Vagina (tissue), 2 donors: ENCODE results near the gene BEST4. TPM values are rescaled to one million over a fixed set of nuclear protein-coding genes. Genes with fewer than 3 reads are reported as not detected.
"Not testable (repeated sequence)": the region's sequence is repeated elsewhere in the genome, so short reads cannot be mapped to it uniquely, and the experiment has no call there.

Experiments used
- DNase-seq, 2 donors: peaks; one replicate each; pipeline ENCODE4 v3.0.0-alpha.2; 2017; ENCODE audit errors: extremely low spot score in 2 of 2
- H3K27ac ChIP-seq: fragments of 200-600 bp; sonication (generic); one replicate; pipeline ENCODE4 v1.5.1; 2019
- H3K27me3 ChIP-seq: fragments of 200-600 bp; sonication (generic); one replicate; pipeline ENCODE4 v1.5.1; 2019
- H3K36me3 ChIP-seq, 2 donors: fragments of 200-600 bp; sonication (generic); one replicate each; pipeline ENCODE4 v1.5.1; 2017 to 2019
- H3K4me1 ChIP-seq: fragments of 200-600 bp; sonication (generic); one replicate; pipeline ENCODE4 v1.5.1; 2019
- H3K4me3 ChIP-seq, 2 donors: fragments of 200-600 bp; sonication (generic); 1 replicate in 1 of 2; 2 replicates in 1 of 2; pipeline ENCODE4 v1.5.1; 2016 to 2019
- H3K9me3 ChIP-seq: fragments of 200-600 bp; sonication (generic); one replicate; pipeline ENCODE4 v1.5.1; 2019
- POLR2A ChIP-seq, 2 donors: fragments of 450-650 bp; IDR thresholded peaks; one replicate each; pipeline ENCODE4 v1.6.1; 2017; ENCODE audit warnings: antibody characterized with exemption in 2 of 2, mild to moderate bottlenecking in 2 of 2, moderate library complexity in 2 of 2
- POLR2AphosphoS5 ChIP-seq, 2 donors: sonication (generic); formaldehyde crosslinking; IDR thresholded peaks; one replicate each; pipeline ENCODE4 v1.9.0; 2017; ENCODE audit warnings: antibody characterized with exemption in 2 of 2, mild to moderate bottlenecking in 2 of 2, low read depth in 1 of 2; ENCODE audit not compliant: insufficient read depth in 1 of 2
- intact Hi-C: fragments of 100-400 bp; cut with DNase I; formaldehyde crosslinking; loops from one replicate; pipeline ENCODE4 v1.15.1; 2023
- total RNA-seq: library from RNA; depleted of rRNA; stranded (reverse); fragments of >200 nt; gene quantifications from one replicate; pipeline ENCODE4 v1.2.3, GENCODE V29; 2016
- TF ChIP-seq, protein P1 (sequence below), 3 experiments: fragments of 450-650 bp in 2 of 3; fragments of 200-600 bp in 1 of 3; sonication (generic) in 1 of 3; IDR thresholded peaks; one replicate each; pipeline ENCODE4 v1.5.1; 2017 to 2019; ENCODE audit warnings: antibody characterized with exemption in 3 of 3, mild to moderate bottlenecking in 2 of 3, moderate library complexity in 2 of 3

BEST4 gene
- total RNA-seq, 1 donor from 2014 or later, result not detected

DNA sequence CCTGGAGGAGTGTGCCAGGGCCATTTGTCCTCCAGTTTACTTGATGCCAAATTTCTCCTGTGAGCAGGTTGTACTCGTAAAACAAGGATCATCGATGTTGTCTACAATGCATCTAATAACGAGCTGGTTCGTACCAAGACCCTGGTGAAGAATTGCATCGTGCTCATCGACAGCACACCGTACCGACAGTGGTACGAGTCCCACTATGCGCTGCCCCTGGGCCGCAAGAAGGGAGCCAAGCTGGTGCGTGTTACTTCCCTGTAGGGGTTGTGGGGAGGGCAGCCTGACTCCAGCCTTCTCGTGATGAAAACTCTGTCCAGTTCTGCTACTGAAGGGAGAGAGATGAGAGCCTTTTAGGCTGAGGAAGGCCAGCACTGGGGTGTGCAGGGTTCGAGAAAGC lies 10.4 kb downstream of the BEST4 start:
- Histone ChIP-seq H3K9me3 (no peaks in the 10 kb centered on the region), H3K27ac (no peak overlapping the region), H3K4me3 (no peak overlapping the region), H3K27me3 (no peaks in the 10 kb centered on the region), H3K36me3 (peaks cover 0 to 39% of the 10 kb centered on the region in 2 donors), H3K4me1 (peaks cover 26% of the 10 kb centered on the region)
- intact Hi-C loops, result loop anchor here (5.0 kb wide), 1 partner anchor 40 kb away; the partner anchor contains the start of gene KIF2C
- DNase-seq, result no peak
- no peak for TF ChIP-seq POLR2A (IDR thresholded peaks at IDR 0.05)
- TF ChIP-seq, protein P1, sequence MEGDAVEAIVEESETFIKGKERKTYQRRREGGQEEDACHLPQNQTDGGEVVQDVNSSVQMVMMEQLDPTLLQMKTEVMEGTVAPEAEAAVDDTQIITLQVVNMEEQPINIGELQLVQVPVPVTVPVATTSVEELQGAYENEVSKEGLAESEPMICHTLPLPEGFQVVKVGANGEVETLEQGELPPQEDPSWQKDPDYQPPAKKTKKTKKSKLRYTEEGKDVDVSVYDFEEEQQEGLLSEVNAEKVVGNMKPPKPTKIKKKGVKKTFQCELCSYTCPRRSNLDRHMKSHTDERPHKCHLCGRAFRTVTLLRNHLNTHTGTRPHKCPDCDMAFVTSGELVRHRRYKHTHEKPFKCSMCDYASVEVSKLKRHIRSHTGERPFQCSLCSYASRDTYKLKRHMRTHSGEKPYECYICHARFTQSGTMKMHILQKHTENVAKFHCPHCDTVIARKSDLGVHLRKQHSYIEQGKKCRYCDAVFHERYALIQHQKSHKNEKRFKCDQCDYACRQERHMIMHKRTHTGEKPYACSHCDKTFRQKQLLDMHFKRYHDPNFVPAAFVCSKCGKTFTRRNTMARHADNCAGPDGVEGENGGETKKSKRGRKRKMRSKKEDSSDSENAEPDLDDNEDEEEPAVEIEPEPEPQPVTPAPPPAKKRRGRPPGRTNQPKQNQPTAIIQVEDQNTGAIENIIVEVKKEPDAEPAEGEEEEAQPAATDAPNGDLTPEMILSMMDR (IDR thresholded peaks at IDR 0.05), result no peak
- TF ChIP-seq POLR2AphosphoS5 (IDR thresholded peaks at IDR 0.05; ENCODE audit: insufficient read depth in 1 of 2, low read depth in 1 of 2), result no peak

DNA sequence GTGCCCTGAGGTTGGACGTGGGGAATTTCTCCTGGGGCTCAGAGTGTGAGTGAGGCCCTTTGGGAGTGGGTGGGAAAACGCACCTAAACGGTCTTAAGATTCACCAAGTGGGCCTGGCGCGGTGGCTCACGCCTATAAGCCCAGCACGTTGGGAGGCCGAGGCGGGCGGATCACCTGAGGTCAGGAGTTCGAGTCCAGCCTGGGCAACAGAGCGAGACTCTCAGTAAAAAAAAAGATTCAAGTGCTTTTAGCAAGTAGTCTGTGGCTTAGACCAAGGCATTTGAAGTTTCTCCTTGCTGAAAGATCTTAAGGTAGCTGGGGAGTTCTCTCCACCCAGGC lies 11.3 kb downstream of the BEST4 start:
- peak overlapping the region; percentile 71 to 85 for H3K4me3 ChIP-seq
- H3K27me3 ChIP-seq, result no peaks in the 10 kb centered on the region
- TF ChIP-seq POLR2A (IDR thresholded peaks at IDR 0.05) (no peak), POLR2AphosphoS5 (IDR thresholded peaks at IDR 0.05; ENCODE audit: insufficient read depth in 1 of 2, low read depth in 1 of 2) (no peak)
- TF ChIP-seq, protein P1 (IDR thresholded peaks at IDR 0.05), result no peak
- DNase-seq, result no peak
- H3K9me3 ChIP-seq, result no peaks in the 10 kb centered on the region
- H3K4me1 ChIP-seq, result peaks cover 26% of the 10 kb centered on the region
- peak overlapping the region; percentile 96 for H3K27ac ChIP-seq
- intact Hi-C loops, result loop anchor here (5.0 kb wide), 1 partner anchor 39 kb away; the partner anchor contains the start of gene KIF2C
- peaks cover 0 to 39% of the 10 kb centered on the region in 2 donors for H3K36me3 ChIP-seq

DNA sequence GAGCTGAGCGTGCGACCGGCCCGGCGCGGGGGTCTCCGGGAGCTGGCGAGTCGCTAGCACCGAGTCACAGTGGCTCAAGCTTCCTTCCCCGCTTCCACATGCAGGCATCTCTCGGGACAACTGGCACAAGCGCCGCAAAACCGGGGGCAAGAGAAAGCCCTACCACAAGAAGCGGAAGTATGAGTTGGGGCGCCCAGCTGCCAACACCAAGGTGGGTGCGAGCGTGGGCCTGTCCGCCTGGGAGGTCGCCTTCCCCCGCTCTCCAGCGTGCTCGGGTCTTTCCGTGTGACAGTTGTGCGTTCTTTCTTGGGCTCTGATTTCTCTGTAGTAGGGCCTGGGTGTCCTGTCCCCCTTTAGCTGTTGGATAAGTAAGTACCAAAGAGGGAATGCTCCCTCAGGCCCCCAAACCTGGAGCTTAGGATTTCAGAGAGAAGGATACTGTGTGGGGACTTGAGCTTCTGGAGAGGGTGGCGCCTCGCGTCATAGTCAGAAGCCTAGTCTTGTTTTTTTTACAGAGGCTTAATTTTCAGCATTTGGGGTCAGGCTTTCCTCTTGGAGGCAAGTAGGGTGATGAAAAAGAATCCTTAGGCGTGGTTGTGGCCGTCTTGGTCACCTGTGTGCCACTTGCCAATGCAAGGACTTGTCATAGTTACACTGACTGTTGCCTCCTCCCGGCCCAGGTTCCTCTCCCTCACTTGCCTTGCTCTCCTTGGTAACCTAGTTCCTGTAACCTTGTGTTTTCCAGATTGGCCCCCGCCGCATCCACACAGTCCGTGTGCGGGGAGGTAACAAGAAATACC lies 11.8 kb downstream of the BEST4 start:
- H3K27ac ChIP-seq, result peak overlapping the region; percentile 96
- intact Hi-C loops, result loop anchor here (5.0 kb wide), 1 partner anchor 39 kb away; the partner anchor contains the start of gene KIF2C
- H3K27me3 ChIP-seq, result no peaks in the 10 kb centered on the region
- H3K4me3 ChIP-seq, result peak overlapping the region; percentile 71 to 85
- no peak for DNase-seq
- peaks cover 26% of the 10 kb centered on the region for H3K4me1 ChIP-seq
- no peaks in the 10 kb centered on the region for H3K9me3 ChIP-seq
- TF ChIP-seq POLR2A (IDR thresholded peaks at IDR 0.05), result no peak
- TF ChIP-seq, protein P1 (IDR thresholded peaks at IDR 0.05), result no peak
- TF ChIP-seq POLR2AphosphoS5 (IDR thresholded peaks at IDR 0.05; ENCODE audit: insufficient read depth in 1 of 2, low read depth in 1 of 2), result no peak
- peaks cover 0 to 39% of the 10 kb centered on the region in 2 donors for H3K36me3 ChIP-seq

DNA sequence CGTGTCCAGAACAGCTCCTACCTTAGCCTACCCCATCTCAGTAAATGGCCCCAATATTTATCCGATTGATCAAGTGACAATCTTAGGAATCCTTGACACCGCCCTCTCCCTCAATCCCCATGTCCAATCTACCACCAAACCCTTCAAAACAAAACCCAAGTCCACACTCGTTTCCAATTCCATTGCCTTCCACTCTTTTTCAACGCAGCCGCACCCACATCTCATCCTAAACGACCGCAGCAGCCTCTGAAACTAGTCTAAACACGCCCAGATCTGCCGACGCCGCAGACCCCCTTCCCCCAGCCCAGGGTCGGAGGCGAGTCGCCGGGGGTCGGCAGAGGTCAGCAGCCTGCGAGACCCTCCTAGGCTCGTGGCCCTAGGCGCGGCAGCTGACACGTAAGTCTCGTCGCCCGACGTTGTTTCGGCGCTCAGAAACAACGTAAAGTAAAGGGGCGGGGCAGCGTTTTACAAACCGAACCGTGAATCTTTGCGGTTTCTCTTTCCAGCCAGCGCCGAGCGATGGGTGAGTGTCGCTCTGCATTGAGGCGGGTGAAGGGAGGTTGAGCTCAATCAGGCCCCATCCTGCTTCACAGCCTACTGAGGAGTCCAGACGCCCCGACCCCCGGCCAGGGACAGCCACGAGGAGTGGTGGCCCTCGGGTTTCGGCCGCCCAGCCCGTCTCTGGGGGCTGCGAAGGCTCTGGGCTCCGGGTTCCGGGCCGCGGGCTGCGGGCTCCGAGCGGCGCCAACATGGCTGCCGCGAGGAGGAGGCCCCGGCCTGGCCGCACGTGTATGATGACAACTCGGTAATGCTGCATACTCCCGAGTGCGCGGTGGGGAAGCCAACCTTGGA lies 12.7 kb downstream of the BEST4 start, which contains the start of gene RPS8:
Gene RPS8 (plus strand): TSS at position 463 of the 852 bp plus-strand sequence. CDS start 57 bp downstream, at position 520.
- peaks cover 0 to 31% of the 10 kb centered on the region in 2 donors for H3K36me3 ChIP-seq
- peak within 1 kb of the TSS; percentile 71 to 85 for H3K4me3 ChIP-seq
- peaks cover 26% of the 10 kb centered on the region for H3K4me1 ChIP-seq
- H3K9me3 ChIP-seq, result no peaks in the 10 kb centered on the region
- intact Hi-C loops, result loop anchor here (5.0 kb wide), 1 partner anchor 38 kb away; the partner anchor contains the start of gene KIF2C
- no peak for DNase-seq
- H3K27ac ChIP-seq, result peak within 1 kb of the TSS; percentile 96
- peak; percentile 98 to 99 for TF ChIP-seq POLR2AphosphoS5 (IDR thresholded peaks at IDR 0.05; ENCODE audit: insufficient read depth in 1 of 2, low read depth in 1 of 2)
- peak in 1 of 2 donors; percentile 89 for TF ChIP-seq POLR2A (IDR thresholded peaks at IDR 0.05)
- TF ChIP-seq, protein P1 (IDR thresholded peaks at IDR 0.05), result peak in 1 of 3 experiments; percentile 16
- no peaks in the 10 kb centered on the region for H3K27me3 ChIP-seq

DNA sequence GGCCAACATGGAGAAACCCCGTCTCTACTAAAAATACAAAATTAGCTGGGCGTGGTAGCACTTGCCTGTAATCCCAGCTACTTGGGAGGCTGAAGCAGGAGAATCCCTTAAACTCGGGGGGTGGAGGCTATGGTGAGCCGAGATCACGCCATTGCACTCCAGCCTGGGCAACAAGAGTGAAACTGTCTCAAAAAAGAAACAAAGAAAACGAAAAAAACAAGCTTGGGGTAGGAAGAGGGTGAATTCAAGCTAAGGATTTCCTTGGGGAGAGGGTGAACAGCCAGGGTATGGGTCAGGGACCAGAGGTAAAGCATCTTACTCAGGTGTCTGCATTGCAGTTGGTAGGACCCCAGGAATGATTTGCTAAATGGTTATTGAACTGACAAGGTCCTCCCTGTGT lies 21.5 kb downstream of the BEST4 start:
- H3K27ac ChIP-seq, H3K4me1 ChIP-seq, H3K36me3 ChIP-seq, intact Hi-C loops, DNase-seq, H3K4me3 ChIP-seq, H3K27me3 ChIP-seq, H3K9me3 ChIP-seq: not testable (repeated sequence)
